Astrocyte (in vitro differentiated cells and primary cell): ENCODE measurements around the gene CPZ.

Source experiments
- CTCF ChIP-seq: IDR thresholded peaks from 2 replicates; pipeline ENCODE4 v1.5.1; 2011; ENCODE audit warnings: low read depth, mild to moderate bottlenecking, inconsistent platforms, low read length, moderate library complexity; ENCODE audit not compliant: insufficient read depth
- EZH2 ChIP-seq: IDR thresholded peaks from 2 replicates; pipeline ENCODE4 v1.6.1; 2012; ENCODE audit warnings: mild to moderate bottlenecking, low read length, inconsistent platforms; ENCODE audit not compliant: insufficient read depth

GRCh38 chr4:8664031-8664805, 71.7 kb downstream of the CPZ start:
- no peak for TF ChIP-seq CTCF
- no peak for TF ChIP-seq EZH2
